HL-60/S4 treated with retinoic acid at 250 ng/mL for 4 days and 3 days (cell line): ENCODE results near the gene TENM4.

ENCODE experiments used
- in situ Hi-C: fragments of 300-500 bp; cut with MboI; formaldehyde crosslinking; loops from 2 replicates; pipeline ENCODE4 v1.7.0; 2022; ENCODE audit warnings: low sequenced_read_pairs

TENM4 gene

DNA sequence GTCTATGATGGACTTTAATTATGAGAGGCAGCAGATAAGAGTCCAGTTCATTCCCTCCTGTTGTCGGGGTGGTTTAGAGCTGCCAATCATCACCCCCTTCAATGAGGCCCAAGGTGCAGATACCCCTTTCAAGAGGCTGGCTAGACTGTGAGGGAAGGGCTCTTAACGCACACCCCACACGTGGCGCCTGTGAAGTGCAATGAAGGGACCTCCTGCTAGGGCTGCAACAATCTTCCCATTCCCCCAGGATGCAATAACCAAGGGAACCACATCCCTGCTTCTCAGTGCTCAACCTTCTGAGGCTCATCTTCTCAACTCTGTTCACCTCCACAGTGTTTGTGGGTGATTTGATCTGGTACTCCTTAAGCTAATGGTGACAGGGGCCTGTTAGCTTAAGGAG, 19.0 kb downstream of the TENM4 start:
- in situ Hi-C loops, result no loop called here

DNA sequence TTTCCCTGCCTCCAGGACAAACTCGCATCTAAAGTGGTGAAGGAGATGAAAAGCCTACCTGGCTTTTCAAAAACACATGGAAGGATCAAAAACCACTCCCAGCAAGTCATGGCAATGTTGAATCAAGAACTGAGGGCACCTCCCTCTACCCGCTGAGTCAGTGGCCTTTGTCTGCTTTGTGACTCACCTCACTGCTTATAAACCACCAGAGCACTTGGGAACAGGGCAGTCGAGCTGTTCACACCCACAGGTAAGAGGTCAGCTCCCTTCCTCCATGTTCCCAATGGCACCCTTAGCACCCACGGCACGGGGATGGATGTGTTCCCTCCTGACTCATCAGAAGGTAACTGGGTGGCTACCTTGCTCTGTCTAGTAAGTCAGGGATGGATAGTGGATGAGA, 21.7 kb downstream of the TENM4 start:
- in situ Hi-C loops, result no loop called here

DNA sequence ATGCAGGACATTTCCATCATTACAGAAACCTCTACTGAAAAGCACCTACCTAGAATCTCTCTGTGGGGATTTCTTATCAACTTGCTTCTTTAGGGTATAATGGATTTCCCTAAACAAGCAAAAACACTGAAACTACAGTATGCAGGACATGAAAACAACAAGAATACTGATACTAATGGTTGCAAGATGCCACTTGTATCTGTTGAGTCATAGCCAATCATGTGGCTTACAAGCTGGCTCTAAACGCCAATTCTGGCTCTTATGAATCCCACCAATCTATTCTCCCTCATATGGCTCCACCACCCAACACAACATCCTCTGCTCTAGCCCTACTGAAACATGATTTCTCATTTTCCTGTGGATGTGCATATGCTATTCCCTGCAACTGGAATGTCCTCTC, 22.6 kb downstream of the TENM4 start:
- in situ Hi-C loops, result no loop called here

DNA sequence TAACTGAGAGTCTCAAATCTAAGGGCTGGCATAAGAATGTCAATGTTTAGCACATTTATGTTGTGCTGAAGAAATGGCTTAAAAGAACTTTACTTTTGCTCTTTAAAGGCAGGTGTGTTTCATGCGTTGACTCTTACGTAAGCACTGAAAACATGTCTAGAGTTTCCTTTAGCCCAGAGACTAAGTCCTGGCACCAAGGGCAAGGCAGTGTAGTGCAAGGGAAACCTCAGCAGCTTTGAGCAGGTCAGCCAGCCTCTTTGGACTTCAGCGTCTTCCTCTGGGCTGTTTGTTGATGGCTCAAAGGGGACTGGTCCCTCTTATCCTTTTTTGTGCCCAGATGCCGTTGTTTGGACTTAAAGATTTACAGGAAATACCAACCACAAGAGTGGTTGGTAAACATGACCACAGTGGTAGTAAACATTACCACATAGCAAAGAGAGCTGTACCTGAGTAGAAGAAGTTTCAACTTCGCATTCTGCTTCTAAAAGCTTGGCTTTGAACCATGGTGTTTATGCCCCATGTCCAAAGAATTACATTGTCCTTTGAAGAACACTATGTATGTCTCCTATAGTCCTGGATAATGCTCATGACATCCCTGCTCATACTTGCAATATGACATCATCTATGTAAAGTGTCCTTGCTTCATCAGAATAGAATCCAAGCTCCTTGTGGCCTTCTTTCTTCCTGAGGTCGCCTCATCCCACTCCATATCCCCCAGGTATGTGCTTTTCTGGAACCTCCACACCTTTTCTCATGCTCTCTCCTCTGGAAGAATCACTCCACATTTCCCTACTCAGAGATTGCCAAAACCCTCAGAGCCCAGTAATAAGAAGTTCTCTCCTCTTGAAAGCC, 23.5 kb downstream of the TENM4 start:
- in situ Hi-C loops, result no loop called here

DNA sequence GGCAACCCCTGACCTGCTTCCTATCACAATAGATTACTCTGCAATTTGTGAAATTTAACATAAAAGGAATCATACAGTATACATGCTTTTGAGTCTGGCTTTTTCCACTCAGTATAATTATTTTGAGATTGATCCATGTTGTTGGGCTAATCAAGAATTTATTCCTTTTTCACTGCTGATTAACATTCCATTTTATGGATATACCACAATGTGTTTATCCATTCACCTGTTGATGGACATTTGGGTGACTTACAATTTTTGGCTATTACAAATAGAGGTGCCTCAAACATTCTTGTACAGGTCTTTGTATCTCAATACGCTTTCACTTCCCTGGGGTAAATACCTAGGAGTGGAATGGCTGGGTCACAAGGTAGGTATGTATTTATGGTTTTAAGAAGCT, 24.9 kb downstream of the TENM4 start:
- in situ Hi-C loops, result no loop called here

DNA sequence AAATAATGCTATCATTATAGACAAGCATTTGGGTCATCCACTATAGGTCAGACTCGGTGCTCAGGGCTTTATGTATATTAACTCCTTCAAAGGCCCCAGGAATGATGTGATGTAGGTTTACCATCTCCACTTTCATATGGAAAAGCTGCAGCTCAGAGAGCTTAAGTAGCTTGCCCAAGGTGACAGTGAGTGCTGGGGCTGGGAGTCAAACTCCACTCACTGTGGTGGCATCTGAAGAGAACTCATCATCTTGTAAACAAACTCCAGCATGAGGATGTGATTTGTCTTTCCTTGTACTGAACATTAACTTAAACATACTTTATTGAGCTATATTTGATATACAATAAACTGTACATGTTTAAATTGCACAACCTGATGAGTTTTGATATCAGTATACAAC, 25.4 kb downstream of the TENM4 start:
- in situ Hi-C loops, result no loop called here

DNA sequence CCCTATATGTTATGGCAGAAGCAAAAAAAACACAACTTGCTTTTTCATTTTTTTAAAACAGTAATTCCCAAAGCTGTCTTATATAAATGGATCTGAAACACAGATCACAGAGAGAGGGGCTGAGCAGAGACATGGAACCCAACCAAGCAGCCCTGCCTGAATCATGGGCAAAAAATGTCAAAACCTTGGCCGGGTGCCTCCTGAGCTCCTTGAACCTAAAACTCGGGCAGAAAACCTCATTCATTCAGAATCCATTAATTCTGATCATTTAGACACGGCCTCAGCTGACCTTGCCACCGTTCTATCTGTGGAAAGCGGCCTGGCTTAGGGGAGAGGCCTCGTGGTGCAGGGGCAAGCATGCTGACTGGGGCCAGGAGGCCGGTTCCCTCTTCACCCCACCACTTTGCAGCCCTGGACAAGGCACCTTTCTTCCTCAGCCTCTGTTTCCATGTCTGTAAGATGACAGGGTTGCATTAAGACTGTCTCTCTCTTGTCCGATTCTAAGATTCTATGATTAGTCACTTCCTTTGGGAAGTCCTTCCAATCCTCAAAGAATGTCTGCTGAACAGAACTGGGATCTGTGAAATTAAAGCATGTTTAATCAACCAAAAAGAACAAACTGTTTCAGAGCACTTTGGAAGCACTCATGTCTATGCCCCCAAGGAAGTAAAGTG, 26.0 kb downstream of the TENM4 start:
- in situ Hi-C loops, result no loop called here

DNA sequence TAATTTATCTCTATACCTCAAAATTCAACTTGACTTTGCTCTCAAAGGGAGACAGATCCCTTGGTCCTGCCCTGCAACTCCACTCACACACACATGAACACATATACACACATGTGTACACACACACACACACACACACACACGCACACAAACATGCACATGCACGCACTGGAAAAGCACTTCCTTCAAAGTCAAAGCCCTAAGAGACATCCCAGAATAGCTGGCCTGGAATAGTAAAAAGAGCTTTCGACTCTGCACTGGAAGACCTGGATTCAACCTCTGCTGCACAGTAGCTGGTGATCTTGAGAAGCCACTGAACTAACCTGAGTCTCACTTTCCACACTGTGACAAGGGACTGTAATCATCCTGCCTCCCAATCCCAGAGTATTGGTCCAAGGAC, 26.8 kb downstream of the TENM4 start:
- in situ Hi-C loops, result no loop called here

DNA sequence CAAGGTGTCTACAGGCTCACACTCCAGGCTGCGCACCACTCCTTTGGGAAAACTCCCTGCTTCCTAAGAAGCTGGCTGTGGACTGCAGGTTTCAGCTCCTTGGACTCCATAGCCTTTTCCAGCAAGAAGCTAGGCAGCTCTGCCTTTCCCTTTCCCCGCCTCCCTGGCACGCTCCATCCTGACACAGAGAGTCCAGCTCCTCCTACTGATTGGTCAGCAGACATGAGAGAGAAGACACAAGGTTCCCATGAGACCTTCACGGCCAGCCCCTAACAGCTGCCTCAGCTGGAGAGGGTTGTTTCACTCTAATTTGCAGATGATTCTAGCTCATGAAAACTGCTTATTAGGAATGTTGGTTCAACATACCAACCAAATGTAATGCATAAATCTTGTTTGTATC, 27.6 kb downstream of the TENM4 start:
- in situ Hi-C loops, result no loop called here

DNA sequence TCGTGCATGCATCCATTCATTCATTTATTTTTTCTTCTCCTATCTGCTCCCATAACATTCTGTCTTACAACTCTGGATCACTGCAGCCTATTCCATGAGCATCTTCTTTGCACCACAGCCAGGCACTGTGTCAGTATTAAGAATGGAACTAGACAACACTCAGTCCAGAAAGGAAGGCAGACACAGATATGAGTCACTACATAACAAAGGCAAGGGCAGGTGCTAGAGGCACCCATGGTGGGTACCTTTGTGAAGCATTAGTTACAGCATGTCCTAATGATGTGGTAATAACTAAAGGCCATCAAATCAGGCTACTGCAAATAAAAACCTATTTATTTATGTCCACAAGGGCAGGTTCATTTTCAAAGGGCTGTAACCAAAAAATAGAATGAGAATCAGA, 28.1 kb downstream of the TENM4 start:
- in situ Hi-C loops, result no loop called here

DNA sequence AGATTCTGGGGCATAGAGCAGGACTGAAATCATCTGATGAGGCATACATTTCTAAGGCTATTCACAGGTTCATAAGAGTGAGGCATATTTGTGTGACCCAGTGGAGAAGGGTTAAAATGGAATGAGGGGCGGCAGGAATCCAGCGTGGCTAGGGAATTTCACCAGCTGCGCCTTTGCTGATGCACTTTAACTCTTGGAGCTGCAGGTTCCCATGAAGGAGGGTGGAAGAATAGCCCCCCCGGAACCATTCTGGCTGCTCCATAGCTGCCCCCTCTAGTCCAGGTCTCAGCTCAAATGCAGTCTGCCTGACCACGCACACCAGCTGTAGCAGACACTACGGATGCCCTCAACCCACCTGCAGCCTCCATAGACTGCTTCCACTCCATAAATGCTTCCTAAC, 31.5 kb downstream of the TENM4 start:
- in situ Hi-C loops, result no loop called here

DNA sequence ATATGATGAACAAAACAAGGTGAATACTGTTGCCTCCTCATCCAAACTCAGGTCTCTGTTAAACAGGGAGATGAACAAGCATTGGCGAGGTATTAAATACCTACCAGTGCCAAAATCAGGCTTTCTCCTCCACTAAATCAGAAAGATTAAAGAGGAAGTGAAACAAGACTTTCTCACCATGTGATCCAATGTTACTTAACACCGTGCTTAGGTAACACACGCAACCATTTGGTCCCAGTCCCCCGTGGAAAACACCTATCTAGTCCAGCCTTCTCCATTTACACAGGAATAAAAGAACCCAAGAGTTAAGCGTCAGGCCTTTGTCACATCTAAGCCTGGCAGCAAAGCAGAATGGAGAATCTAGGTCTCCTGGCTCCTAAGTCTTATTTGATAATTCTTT, 34.5 kb downstream of the TENM4 start:
- in situ Hi-C loops, result no loop called here

DNA sequence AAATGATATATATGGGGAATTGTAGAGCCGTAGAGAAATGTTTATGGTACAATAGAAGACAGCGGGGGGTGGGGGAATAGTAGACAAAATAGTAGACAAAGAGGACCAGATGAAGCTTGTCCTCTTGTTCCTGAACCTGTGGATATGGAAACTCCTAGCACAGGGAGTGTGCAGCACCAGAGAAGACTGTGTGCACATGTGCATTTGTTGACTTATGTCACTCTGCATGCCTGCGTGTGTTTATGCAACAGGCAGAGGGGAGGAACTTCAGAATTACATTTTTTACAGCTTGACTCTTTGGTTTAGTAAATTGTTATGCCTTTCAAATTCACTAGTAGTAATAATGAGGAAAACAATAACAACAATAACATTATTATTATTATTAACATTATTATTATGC, 36.0 kb downstream of the TENM4 start:
- in situ Hi-C loops, result no loop called here

DNA sequence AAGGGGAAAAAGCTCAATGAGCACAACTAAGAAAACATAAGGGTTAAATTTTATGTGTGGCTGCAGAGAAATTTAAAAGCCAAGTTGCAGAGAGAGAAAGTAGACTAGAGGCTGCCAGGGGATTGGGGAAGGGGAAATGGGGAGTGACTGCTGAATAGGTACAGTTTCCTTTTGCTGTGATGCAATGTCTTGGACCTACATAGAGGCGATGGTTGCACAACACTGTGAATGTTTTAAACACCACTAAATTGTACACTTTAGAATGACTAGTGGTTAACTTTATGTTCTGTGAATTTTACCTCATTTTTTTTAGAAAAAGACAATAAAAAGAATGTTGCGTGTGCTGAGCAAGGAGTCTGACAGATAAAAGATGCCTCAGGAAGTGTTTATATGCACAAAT, 36.5 kb downstream of the TENM4 start:
- in situ Hi-C loops, result no loop called here

DNA sequence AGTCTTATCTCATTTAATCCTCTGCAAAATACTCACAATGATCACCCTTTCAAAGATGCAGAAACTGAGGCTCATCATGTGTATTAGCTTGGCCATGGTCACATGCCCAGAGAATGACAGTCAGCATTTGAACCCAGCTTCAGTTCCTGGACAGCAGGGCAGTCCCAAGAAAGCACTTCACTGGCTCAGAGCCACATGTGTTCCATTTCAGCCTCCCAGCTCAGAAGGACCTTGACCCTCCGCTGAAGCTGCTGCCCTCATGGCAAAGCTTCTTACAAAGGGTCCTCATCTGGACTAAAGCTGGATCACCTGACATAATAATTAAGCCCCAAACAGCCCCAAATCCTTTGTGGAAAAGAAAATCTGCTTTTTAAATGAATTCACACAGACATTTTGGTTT, 37.0 kb downstream of the TENM4 start:
- in situ Hi-C loops, result no loop called here

DNA sequence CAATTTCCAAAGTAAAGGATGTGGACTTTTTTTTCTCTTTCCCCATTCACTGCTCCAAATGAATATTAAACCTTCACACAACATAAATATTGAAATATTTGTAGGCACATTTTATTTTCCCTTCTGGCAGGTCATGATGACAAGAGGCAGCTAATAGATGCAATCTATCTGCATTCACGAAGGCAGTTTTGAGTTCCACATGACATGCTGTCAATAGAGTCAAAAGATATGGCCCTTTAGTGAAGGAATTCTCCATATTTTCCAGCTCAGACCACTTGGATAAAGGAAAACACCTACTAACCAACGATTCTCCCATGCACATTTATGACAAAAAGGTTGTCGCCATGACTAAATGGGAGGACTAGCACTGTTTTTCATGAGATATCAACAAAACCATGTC, 37.9 kb downstream of the TENM4 start:
- in situ Hi-C loops, result no loop called here

DNA sequence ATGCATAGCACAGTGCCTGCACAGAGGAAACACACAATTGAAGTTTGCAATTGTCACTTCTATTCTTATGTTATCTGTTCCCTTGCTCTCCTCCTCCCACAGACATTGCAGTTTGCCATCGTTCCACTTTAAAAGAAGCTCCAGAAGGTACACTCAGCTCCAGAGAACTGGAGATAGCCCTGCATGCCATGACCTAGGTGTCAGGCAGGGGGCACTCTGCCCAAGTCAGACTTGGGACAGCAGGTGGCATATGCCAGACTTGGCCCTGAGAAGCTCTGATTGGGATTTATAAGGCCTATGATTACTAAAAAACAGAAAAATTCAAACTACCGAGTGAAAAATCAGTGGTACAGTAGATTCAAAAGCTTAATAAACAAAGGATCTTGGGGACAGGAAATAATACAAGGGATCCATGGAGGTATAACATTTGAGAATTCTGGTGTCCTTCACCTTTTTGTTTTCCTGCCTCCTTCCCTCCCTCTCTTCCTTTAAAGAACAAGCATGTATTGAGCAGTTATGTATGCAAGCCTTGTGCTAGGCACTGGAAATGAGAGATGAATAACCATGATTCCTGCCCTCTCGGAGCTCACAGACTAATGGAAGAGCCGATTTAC, 40.0 kb downstream of the TENM4 start:
- in situ Hi-C loops, result no loop called here

DNA sequence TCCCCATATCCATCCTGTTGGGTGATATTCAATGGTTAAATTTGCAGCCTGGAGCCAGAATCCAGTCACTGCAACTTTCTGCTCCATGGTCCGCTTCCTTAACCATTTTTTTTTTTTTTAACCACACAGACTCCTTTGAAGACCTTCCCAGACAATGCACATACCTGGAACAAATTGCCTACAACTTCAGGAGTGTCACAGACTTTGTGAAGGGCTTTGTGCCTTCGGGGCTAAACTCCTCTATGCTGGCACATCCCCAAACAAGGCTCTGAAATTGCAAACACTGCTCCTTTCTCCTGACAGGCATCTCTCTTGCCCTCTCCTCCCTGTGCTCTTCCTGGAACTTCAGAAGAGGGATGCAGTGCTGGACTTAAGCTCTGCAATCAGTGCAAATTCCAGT, 40.6 kb downstream of the TENM4 start:
- in situ Hi-C loops, result no loop called here

DNA sequence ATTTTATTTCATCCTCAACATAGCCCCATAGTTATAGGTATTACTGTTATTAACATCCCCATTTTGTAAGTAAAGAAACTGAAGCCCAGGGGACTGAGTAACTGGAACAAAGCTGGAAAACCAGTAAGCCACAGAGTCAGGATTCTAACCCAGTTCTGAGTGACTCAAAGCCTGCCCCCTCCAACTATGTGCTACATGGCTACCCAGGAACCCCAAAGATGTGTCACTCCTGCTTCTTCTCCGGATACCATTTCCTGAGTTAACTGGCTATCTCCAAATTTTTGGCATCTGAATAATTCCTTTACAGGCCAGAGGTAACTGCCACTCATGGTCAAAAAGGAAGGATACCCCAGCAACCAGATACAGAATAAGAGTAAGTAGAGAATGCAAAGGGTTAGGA, 43.6 kb downstream of the TENM4 start:
- in situ Hi-C loops, result no loop called here

DNA sequence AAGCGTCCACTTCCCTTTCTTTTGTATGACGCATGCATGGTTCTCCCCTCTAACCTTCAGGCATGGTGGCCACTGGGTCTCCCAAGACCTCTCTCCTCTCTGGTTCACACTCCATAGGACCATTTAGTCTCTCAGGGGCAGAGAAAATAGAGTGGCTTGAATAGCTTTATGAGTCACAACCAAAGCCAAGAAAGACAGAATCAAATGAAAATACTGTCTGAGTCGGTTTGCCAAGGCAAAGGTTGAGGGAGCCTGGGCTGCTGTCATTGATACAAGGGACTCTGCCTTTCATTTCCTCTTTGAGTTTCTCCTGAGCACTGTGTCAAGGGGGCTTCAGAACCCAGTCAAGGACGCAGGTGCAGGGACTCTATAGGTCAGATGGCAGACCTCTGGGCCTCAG, 44.2 kb downstream of the TENM4 start:
- in situ Hi-C loops, result no loop called here

DNA sequence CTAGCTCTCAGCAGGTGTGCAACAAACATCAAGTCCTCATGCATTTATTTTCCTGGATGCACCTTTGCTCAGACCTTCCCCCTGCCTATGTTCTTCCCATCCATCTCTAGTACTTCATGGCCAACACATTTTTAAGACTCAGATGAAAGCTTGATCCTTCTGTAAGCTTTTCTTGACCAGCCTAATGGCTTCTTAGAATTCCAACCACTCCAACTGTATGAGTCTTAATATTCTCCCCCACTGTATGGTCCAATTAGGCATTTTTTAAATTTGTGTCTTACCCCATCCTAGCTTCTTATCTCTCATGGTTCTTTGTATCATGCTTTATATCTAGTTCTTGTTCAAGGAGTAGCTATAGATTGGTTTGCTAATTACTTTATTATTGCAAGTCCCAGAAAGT, 44.8 kb downstream of the TENM4 start:
- in situ Hi-C loops, result no loop called here

DNA sequence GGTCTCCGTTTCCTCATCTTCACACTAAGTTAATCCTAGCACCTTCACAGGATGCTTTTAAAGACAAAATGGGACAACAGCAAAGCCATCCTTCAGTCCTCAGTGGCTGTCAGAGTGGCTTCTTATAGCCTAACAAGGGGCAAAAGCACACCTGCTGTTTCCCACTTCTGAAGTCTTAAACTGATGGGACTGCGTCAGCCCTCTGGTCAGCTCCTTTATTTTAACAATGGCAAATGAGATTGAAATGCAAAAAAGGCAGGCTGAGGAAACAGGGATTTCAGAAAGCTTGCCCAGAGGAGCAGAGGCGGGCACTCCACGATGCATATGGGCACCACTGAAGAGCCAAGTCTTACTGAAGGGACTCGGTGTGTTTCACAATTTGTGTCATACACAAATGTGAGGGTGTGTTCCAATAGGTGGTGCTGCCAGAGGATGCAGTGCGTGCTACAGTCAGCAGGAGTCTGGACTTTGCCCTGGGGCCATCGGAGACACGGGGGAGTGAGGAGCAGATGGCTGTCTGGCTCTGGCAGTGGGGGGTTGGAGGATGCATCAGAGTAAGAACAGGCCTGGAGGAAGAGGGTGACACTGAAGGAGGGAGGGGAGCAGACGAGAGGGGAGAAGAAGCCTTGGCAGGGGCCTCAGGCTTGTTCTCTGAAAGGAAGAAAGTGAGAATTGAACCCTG, 47.3 kb downstream of the TENM4 start:
- in situ Hi-C loops, result no loop called here
